Fibroblast of villous mesenchyme (primary cell): ENCODE results near the gene SAE1. TPM values are rescaled to one million over a fixed set of nuclear protein-coding genes. Genes with fewer than 3 reads are reported as not detected.

Experiments
- DNase-seq: peaks from one replicate; pipeline ENCODE4 v3.0.0-alpha.2; 2010; ENCODE audit warnings: low read depth
- H3K4me3 ChIP-seq: 2 replicates; pipeline ENCODE4 v1.5.1; 2011; ENCODE audit warnings: low read depth, mild to moderate bottlenecking, low read length
- small RNA-seq: library from RNA; depleted of rRNA; stranded (forward); fragments of <200 nt; gene quantifications from one replicate; pipeline ENCODE3, GENCODE V24; 2012
- total RNA-seq: library from RNA; depleted of rRNA; stranded (reverse); fragments of >200 nt; gene quantifications from 2 replicates; pipeline ENCODE4 v1.2.3, GENCODE V29; 2012
- TF ChIP-seq, protein P1 (sequence below): IDR thresholded peaks from 2 replicates; pipeline ENCODE4 v1.5.1; 2012; ENCODE audit warnings: low read depth, mild to moderate bottlenecking, low read length; ENCODE audit not compliant: insufficient read depth

SAE1 gene
- total RNA-seq, 1 donor: 160 TPM

GRCh38 chr19:47256693-47257410 lies 126.2 kb downstream of the SAE1 start:
- DNase-seq: peak; percentile 100
- peak overlapping the region; percentile 68 for H3K4me3 ChIP-seq
- TF ChIP-seq, protein P1, sequence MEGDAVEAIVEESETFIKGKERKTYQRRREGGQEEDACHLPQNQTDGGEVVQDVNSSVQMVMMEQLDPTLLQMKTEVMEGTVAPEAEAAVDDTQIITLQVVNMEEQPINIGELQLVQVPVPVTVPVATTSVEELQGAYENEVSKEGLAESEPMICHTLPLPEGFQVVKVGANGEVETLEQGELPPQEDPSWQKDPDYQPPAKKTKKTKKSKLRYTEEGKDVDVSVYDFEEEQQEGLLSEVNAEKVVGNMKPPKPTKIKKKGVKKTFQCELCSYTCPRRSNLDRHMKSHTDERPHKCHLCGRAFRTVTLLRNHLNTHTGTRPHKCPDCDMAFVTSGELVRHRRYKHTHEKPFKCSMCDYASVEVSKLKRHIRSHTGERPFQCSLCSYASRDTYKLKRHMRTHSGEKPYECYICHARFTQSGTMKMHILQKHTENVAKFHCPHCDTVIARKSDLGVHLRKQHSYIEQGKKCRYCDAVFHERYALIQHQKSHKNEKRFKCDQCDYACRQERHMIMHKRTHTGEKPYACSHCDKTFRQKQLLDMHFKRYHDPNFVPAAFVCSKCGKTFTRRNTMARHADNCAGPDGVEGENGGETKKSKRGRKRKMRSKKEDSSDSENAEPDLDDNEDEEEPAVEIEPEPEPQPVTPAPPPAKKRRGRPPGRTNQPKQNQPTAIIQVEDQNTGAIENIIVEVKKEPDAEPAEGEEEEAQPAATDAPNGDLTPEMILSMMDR: no peak

DNA sequence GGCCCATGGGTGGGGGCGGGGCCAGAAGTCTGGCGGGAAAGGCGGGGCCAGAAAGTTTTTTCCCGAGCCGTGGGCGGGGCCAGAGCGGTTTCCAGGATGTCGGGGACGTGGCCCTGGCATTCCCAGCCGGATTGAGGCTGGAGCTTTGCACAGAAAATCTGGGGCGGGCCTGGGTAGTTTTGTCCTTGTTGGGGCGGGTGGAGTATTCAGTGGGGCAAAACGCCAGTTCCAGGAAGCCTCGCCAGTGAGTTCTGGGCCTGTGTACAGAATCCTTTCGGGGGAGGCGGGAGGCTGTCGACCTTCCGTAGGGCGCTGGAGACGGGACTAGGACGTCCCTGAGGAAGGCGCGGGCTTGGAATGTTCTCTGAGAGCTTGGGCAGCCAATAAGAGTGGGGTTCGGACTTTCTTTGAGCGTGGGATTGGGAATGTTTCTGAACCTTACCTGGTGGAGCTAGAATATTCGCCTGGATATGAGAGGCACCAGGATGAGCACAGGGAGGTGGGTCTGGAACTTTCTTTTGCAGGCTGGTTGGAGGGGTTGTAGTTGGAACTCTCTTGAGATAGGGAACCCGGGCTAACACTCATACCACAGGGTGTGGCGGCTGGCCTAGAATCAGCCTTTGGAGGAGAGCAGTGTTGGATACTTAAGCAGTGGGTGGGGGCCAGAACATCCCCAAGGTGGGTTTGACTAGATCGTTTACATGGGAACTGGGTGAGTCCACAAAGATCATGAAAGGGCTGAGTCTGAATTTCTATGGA lies 127.0 kb downstream of the SAE1 start:
- no peak for DNase-seq
- peak overlapping the region; percentile 75 for H3K4me3 ChIP-seq
- TF ChIP-seq, protein P1: no peak

- TF ChIP-seq, protein P1: no peak
- peak overlapping the region; percentile 75 for H3K4me3 ChIP-seq
- DNase-seq: no peak
Observed at GRCh38 chr19:47258434-47258833, 127.8 kb downstream of the SAE1 start.

- TF ChIP-seq, protein P1: no peak
- DNase-seq: no peak
- no peak overlapping the region for H3K4me3 ChIP-seq
Observed at GRCh38 chr19:47258895-47259555, 128.4 kb downstream of the SAE1 start.

Small RNAs within 50 kb of the gene (small RNA-seq; reads per million reads assigned to genes)
- gene MIR3190: not detected

Other genes starting within 250 kb of the SAE1 start
- gene NPAS1, start 111.0 kb upstream of the SAE1 start, total RNA-seq: 0.32 and 0.86 TPM in 2 replicates
- 22.0 and 28.3 TPM in 2 replicates for gene TMEM160, start 82.2 kb upstream of the SAE1 start, total RNA-seq
- 16.0 and 16.8 TPM in 2 replicates for gene ZC3H4, start 17.1 kb upstream of the SAE1 start, total RNA-seq
- 6.0 and 14.2 TPM in 2 replicates for gene BBC3, start 100.4 kb downstream of the SAE1 start, total RNA-seq
- 7.3 and 8.4 TPM in 2 replicates for gene CCDC9, start 125.7 kb downstream of the SAE1 start, total RNA-seq
- gene INAFM1, start 144.1 kb downstream of the SAE1 start, total RNA-seq: 2.6 and 4.2 TPM in 2 replicates
- gene C5AR1, start 179.0 kb downstream of the SAE1 start, total RNA-seq: 0.32 and 0.43 TPM in 2 replicates
- under 0.01 TPM in 1 of 2 replicates, not detected in the other for gene C5AR2, start 201.3 kb downstream of the SAE1 start, total RNA-seq
- 12.2 and 13.4 TPM in 2 replicates for gene DHX34, start 218.5 kb downstream of the SAE1 start, total RNA-seq